Fibroblast of gingiva (primary cell): ENCODE results near the gene IPCEF1.

ENCODE experiments used
- DNase-seq: peaks from one replicate; pipeline ENCODE4 v3.0.0-alpha.2; 2011; ENCODE audit warnings: low read depth

The IPCEF1 gene

DNA sequence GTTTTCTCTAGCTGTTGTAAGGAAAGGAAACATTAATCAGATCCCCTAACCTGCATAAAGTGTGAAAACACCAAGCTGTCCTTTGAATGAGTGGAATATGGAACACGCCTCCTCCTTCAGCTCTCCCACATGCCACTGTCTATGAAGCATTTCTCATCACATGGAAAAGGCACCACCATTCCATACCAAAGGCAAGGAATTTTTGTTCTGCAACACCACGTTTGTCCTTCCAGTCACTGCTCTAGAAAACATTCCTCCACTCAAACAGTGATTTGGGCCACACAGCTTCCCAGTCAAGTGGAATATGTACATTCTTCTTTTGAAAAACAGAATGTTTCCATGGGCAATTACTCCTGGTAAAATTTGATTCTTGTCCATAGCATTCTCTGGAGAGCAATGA lies 197.5 kb downstream of the IPCEF1 start:
- no peak for DNase-seq

DNA sequence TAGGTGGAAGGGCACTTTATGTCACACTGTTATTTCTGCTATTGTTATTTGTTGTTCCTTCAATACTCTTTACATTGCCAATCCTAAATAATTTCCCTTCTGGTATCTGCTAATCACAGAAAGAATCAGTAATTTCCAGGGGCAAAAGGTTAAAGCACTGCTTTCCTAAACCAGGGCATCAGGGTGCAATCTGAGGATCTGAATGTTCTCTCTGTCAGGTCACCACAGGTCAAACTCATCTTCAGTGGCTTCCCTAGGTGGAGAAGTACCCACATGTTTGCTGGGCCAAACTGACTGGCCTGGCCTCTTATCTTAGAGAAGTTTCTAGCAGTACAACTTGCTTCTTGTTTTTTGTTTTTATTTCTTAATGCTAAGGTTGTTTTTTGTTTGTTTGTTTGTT lies 198.9 kb downstream of the IPCEF1 start:
- DNase-seq: no peak

DNA sequence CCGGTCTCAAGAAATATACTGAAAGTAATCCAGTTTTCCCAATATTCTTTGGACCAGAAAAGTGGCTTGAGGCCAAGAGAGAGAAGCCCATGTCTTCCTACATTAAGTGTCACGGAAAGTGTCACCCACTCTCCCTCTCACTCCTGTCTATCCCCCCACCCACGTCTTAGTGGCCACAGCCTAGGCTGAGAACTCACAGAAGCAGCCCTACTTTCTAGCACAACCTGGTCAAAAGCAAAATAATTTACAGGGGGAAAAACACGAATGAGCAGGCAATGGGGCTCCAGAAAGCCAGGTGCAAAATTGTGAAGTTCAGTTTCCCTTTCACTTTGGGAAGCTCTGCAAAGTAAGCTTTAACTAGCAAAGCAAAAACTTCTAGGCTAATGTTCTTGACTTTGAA lies 199.5 kb downstream of the IPCEF1 start:
- no peak for DNase-seq

DNA sequence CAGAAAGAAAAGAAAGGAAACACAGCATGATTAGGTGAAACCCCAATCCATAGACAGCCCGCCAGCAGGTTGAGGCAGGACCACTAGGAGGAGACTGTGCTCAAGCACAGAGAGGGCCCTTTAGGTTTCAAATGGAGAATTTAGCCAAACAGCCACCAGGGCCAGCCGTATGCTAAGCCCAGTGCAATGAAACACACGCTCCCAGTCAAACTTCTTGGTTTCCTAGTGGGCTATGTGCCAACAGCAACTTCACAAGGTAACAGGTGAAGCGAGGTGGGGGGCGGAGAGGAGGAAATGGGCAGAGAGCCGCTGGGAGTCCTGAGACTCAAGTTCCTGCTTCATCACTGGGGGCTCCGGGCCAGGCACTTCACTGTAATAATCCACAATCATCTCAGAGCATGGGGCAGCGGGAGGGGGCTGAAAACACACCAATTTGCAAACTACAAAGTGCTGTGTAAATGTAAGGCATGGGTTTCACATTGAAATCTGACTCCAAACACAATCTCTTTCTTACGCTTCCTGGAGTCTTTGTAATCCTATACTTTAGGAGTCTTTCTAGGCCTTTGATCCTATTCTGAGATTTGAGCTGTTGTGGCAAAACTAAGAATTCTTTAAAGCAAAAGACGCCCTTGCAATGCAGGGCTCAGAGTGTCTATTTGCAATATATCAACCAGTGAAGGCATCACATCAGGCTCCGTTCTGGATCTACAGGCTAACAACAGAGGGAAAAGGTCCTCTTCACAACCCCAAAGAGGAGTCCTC lies 200.3 kb downstream of the IPCEF1 start:
- DNase-seq: peak; percentile 10

DNA sequence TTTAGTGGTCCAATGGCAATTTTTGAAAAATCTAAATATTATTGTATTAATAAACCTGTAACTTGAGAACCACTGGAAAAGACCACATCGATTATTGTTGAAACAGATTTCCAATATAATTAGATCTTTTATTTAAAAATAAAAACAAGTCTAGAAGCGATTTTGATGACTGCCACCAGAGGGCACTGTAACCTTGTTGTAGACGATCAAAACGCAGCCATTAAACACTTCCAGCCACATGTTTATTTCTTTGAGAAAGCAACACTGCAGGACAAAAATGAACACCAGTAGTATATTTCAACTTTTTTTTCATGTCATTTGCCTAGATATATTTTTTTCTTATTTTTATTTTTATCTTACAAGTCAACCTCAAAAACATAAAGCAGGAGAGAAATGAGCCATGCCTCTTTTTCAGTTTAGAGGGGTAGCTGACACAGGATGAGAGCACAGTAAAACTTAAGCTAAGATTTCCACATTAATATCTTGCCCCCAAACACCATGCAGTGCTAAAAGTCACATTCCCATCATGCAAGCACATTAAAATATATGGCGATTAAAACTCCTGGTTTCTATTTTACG lies 202.1 kb downstream of the IPCEF1 start:
- peak; percentile 67 for DNase-seq

DNA sequence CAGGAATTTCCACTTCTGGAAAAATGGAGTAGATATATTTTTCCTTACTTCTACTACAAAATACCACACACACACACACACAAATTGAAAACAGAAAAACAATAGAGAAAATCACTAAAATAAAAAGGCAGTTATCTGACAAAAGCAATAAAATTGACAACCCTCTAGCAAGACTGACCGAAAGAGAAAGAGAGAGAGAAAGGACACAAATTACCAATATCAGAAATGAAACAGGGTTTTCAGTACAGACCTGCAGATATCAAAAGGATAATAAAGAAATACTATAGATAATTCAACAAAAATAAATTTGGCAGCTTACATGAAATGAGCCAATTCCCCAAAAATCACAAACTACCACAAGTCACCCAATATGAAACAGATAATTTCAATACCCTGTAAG lies 212.8 kb downstream of the IPCEF1 start:
- no peak for DNase-seq

DNA sequence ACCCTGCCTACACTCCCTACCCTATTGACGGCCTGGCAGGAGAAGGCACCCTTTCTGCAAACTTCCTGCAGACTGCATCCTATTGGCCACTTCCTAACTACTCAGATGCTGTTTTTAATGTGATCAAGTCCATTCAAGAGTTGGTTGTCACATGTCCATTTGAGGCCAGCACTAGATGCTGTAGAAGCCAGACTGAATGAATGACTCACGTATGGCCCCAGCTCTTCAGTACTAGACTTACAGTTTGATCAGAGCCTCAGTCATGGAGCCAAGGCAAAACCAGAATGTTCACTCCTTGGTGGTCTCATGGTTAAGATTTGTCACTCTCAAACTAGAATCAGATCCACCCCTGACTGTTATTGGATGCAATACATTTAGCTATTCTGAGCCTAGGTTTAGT lies 215.9 kb downstream of the IPCEF1 start:
- DNase-seq: no peak

DNA sequence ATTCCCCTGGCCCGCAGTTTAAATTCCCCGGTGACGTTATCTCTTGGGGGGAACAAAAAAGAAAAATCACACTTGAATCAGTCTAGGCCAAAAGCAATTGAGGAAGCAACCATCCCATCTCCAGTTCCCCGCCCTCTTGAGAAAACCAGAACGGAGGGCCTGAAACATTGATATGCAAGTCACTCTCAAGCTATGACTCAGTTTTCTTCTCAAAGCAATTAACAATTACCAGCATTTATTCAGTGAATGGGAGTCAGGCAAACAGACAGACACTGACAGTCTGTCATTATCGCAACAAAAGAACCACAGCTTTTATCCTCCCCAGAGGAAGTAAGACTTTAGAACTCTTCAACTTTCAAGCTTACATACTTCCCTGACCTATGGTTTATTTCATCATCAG lies 216.7 kb downstream of the IPCEF1 start:
- no peak for DNase-seq

DNA sequence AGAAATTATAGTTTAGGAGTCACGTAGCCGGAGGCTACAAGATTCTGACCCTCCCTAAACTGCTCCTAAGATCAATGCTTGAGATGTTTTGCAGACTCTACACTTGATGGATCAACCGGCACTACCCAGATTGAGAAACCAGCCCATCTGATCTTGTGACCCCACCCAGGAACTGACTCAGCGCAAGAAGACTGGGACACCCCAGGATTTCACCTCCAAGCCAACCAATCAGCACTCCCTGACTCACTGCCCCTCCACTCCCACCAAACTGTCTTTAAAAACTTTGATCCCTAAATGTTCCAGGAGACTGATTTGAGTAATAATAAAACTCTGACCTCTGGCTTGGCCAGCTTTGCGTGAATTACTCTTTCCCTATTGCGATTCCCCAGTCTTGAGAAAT lies 217.8 kb downstream of the IPCEF1 start:
- DNase-seq: no peak

DNA sequence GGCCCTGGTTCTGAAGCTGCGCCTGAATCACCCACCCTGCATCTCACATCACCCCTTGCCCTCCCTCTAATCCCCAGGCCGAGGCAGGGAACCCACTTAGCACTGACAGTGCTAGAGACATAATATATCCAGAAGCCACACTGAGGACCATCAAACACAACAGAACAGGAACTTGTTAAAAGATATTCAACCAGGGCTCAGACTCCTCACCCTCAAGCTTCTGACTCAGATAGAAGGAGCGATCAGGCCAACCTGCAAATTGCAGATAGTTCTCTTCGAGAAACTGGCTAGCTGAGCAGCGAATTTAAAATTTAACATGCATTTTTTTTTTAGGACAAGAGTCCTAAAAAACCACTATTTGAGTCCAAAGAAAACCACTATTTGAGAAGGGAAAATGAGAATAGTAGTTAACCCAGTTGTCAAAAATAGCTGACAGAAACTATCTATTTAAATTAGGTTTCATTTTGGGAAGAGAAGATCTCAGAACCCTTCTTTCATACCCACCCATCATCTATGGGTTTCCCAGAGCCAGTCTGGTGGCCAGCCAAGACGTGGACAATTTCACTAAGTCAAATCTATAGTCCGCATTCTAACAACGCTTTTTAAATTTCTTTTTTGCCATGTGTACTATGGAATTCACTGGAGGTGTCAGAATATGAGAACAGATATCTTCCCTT lies 222.0 kb downstream of the IPCEF1 start:
- DNase-seq: no peak

DNA sequence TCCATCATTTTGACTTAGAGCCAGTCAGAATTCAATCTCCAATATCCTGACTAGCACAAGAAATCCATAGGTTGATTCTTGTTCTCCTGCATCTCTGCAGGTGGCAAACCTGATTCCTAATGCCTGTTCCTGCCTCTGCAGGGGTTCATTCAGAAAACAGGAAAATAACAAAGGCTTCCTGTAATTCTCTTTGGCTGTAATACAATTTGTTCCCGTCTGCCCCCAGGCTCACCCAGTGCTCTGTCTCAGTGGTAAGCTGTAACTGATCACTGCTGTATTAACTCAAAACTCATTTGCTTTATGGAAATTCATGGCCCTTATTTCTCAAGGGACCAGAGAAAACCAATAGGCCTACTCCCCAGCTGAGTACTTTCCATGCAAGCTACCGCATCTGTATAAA lies 228.9 kb downstream of the IPCEF1 start:
- no peak for DNase-seq

DNA sequence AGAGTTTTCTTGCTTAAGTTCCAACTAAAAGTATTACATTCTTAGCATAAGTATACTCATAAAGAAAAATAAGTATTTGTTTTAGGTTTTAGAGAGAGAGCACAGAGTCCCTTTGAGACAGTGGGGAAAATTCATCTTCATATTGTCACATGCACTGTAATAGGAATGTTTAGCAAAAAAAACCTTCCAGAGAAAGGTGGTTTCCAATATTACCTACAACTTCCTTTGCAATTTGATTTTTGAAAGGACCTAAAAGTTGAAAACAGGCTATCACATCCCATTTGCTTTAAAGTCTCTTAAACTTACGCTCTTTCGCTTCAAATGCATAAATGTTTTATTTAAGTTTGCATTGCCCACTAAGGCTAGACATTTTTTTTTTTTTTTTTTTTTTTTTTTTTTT lies 231.2 kb downstream of the IPCEF1 start:
- DNase-seq: no peak

DNA sequence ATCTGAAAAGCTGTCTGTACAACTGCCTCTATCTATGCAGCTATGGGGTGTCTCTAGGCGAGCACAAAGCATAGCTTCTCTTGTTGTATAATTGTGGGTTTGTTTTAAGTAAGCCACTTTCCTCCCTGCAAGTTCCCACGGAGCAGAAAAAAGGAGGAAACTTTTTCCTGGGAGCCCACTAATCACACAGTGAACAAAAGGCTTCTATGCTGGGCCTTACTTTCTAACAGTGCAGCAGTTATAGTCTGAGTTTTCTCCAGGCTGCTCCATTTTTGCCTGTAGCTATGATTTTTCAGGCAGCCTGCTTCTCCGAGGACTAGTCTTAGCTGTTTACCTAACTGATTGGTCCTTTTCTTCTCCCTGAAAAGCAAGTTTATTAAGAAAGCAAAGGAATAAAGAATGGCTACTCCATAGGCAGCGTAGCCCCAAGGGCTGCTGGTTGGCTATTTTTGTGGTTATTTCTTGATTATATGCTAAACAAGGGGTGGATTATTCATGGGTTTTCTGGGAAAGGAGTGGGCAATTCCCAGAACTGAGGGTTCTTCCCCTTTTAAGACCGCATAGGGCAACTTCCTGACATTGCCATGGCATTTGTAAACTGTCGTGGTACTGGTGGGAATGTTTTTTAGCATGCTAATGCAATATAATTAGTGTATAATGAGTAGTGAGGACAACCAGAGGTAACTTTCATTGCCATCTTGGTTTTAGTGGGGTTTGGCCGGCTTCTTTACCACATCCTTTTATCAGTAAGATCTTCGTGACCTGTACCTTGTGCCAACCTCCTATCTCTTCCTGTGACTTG lies 233.2 kb downstream of the IPCEF1 start:
- DNase-seq: no peak

DNA sequence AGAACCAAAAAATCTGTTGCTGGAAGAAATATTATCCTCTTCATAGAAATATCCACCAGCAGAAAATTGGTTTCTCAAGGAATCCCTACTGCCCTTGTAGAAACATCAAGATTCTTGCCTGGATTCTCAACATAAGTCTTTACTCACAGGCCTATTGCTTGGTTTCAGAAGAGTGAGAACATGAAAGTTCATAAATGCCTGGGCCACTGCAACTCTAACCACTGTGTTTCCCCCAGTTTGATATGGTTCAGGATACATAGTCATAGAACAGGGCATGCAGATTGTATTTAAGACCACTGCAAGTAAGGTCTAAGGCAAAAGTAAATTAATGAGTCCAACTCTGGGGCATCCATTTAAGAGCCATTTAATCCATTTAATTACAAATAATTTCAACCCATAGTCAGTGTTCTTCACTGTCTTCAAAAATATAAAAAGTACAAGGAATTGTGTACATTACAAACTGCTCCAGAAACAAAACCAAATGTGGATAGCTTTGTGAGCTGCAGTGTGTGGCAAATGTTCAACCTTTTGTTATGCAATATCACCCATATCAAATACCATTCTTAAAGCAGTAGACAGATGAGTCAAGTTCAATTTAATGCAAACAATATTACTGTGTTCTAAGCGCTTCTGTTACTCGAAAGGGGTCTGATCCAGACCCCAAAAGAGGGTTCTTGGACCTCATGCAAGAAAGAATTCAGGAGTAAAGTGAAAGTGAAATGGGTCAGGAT lies 234.2 kb downstream of the IPCEF1 start:
- DNase-seq: peak; percentile 32

DNA sequence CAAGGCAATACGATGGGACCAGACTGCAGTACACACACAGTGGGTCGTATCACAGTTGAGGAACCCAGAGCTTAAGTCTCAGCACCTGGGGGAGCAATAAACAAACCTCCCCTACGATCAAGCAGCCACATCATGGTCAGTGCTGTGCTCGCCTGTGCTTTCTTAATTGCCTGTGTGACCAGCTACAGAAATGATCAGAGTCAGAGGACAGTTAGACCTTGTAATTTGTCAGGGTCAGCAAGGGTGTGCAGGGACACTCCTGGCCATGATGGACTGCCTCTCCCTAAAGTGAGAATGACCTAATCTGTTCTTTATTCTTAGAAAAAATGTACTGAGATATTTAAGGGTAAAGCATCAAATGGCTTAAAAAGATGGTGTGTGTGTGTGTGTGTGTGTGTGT lies 239.1 kb downstream of the IPCEF1 start:
- DNase-seq: no peak

DNA sequence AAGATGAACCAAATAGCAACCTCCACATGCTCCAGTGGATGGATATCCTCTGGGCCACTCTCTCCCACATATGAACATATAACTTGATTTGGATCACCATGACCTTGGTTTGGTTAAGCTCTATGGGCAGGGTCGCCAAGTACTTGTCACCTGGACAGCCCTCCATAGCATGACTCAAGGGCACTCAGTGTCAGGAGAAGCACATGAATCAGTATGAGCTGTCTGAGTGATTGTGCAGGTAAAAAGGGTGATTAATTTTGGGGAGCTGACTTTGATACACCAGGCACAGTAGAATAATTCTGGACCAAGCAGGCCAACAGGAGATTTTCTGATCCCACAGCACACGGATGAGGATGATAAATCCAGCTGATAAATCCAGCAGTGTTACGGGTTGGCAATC lies 243.2 kb downstream of the IPCEF1 start:
- no peak for DNase-seq

DNA sequence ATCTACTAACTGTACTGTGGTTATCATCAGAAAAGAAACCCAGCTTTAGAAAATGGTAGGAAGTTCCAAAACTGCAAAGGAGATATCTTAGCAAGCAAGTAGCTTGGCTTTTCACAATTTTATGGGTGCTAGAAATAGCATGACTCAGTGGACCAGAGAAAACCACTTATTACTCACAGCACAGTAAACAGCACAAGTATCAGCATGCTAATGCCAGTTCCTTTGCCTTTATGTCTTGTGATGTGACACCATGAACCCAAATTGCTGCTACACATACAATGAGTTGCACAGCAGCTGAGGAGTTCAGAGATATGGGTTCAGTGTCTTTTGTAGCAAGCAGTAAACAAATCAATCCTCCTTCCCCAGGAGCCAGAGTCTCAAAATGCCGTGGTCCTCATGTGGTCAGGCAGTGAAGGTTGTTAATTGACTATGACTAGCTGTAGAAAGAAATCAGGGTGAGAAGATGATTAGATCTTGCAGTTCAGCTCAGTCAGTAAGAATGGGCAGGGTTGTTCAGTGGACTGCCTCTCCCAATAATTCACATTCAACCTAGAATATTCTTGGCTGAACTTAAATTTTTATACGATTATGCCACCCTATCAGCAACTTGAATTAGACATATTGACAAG lies 244.3 kb downstream of the IPCEF1 start:
- DNase-seq: no peak

DNA sequence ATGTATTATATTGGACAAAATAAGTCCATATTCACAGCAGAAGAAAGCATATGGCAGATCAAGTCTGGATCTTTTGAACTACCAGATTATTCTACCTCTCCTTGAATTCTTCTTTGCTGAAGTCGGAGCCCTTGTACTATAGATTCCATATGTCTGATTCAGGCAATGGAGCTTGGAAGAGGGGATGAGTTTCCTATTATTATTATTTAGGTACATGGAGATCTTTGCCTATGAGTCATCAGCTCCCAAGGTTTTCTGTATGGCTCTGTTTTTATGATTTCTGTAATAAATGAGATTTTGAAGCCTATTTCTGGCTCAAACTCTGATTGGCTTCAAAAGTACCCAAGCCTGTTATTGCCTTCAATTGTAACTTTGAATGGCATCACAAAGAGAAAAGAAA lies 245.6 kb downstream of the IPCEF1 start:
- DNase-seq: no peak

DNA sequence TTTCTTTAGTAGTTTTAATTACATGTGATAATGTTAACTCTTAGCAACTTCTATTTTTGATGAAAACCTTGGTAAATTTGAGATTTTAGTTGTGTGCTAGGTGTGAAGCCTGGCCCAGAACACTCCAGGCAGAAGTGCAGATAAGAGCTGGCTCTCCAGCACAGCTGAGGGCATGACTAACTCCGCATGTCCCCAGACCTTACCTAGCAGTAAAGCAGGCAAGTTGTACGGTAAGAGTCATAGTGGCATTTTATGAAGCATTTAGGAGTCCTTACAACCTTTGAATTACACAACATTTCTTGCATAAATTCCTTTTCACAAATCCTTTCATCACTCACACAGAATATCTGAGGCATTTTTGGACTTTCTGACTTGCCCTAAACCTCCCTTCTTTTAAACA lies 250.4 kb downstream of the IPCEF1 start:
- DNase-seq: no peak
